ENCODE results near the gene TMEM158.

Gene TMEM158

GRCh38 chr3:45234250-45234649 is 8.2 kb upstream of the TMEM158 start:
- Histone ChIP-seq H3K9me3 (ENCODE audit: control insufficient read depth, low read length) (no peaks in the 10 kb centered on the region), H3K27ac (ENCODE audit: low read depth, low read length, severe bottlenecking) (no peak overlapping the region), H3K4me3 (ENCODE audit: extremely low read depth, insufficient read depth, low read length, poor library complexity, severe bottlenecking) (no peak overlapping the region), H3K36me3 (ENCODE audit: control insufficient read depth, insufficient read depth, low read length) (no peaks in the 10 kb centered on the region), H3K4me1 (ENCODE audit: control insufficient read depth, insufficient read depth, low read length, poor library complexity, severe bottlenecking) (peaks cover 6% of the 10 kb centered on the region)
- WGBS, 2 experiments (ENCODE audit: insufficient coverage in 2 of 2), result no CpG with 5 or more reads among the region's 1 CpG

GRCh38 chr3:45232521-45232920 is 6.4 kb upstream of the TMEM158 start:
- H3K4me3 ChIP-seq (ENCODE audit: extremely low read depth, insufficient read depth, low read length, poor library complexity, severe bottlenecking), result no peak overlapping the region
- H3K36me3 ChIP-seq (ENCODE audit: control insufficient read depth, insufficient read depth, low read length), result no peaks in the 10 kb centered on the region
- H3K9me3 ChIP-seq (ENCODE audit: control insufficient read depth, low read length), result no peaks in the 10 kb centered on the region
- peaks cover 9% of the 10 kb centered on the region for H3K4me1 ChIP-seq (ENCODE audit: control insufficient read depth, insufficient read depth, low read length, poor library complexity, severe bottlenecking)
- no peak overlapping the region for H3K27ac ChIP-seq (ENCODE audit: low read depth, low read length, severe bottlenecking)

- no peaks in the 10 kb centered on the region for H3K9me3 ChIP-seq (ENCODE audit: control insufficient read depth, low read length)
- no peaks in the 10 kb centered on the region for H3K36me3 ChIP-seq (ENCODE audit: control insufficient read depth, insufficient read depth, low read length)
- peaks cover 23% of the 10 kb centered on the region for H3K4me1 ChIP-seq (ENCODE audit: control insufficient read depth, insufficient read depth, low read length, poor library complexity, severe bottlenecking)
- WGBS, 2 experiments (ENCODE audit: insufficient coverage in 2 of 2), result 71 to 76% methylated on average over 3 to 5 of the region's 6 CpGs
- no peak overlapping the region for H3K4me3 ChIP-seq (ENCODE audit: extremely low read depth, insufficient read depth, low read length, poor library complexity, severe bottlenecking)
- H3K27ac ChIP-seq (ENCODE audit: low read depth, low read length, severe bottlenecking), result no peak overlapping the region
These were observed 1.9 kb upstream of the TMEM158 start for GRCh38 chr3:45227946-45228345.

- H3K4me3 ChIP-seq (ENCODE audit: extremely low read depth, insufficient read depth, low read length, poor library complexity, severe bottlenecking), result no peak overlapping the region
- peaks cover 20% of the 10 kb centered on the region for H3K4me1 ChIP-seq (ENCODE audit: control insufficient read depth, insufficient read depth, low read length, poor library complexity, severe bottlenecking)
- 67 to 80% methylated on average over 1 to 3 of the region's 7 CpGs for WGBS, 2 experiments (ENCODE audit: insufficient coverage in 2 of 2)
- no peaks in the 10 kb centered on the region for H3K36me3 ChIP-seq (ENCODE audit: control insufficient read depth, insufficient read depth, low read length)
- H3K9me3 ChIP-seq (ENCODE audit: control insufficient read depth, low read length), result no peaks in the 10 kb centered on the region
- H3K27ac ChIP-seq (ENCODE audit: low read depth, low read length, severe bottlenecking), result no peak overlapping the region
These were observed 1.2 kb upstream of the TMEM158 start for GRCh38 chr3:45227071-45227820.

- Histone ChIP-seq H3K4me1 (ENCODE audit: control insufficient read depth, insufficient read depth, low read length, poor library complexity, severe bottlenecking) (peaks cover 22% of the 10 kb centered on the region), H3K4me3 (ENCODE audit: extremely low read depth, insufficient read depth, low read length, poor library complexity, severe bottlenecking) (peak overlapping the region; percentile 64), H3K36me3 (ENCODE audit: control insufficient read depth, insufficient read depth, low read length) (no peaks in the 10 kb centered on the region), H3K27ac (ENCODE audit: low read depth, low read length, severe bottlenecking) (no peak overlapping the region), H3K9me3 (ENCODE audit: control insufficient read depth, low read length) (no peaks in the 10 kb centered on the region)
- WGBS, 2 experiments (ENCODE audit: insufficient coverage in 2 of 2), result 0% methylated on average over 91 to 105 of the region's 131 CpGs
These were observed 452 bp downstream of the TMEM158 start for GRCh38 chr3:45225465-45226205.

- Histone ChIP-seq H3K9me3 (ENCODE audit: control insufficient read depth, low read length) (no peaks in the 10 kb centered on the region), H3K27ac (ENCODE audit: low read depth, low read length, severe bottlenecking) (no peak overlapping the region), H3K4me3 (ENCODE audit: extremely low read depth, insufficient read depth, low read length, poor library complexity, severe bottlenecking) (peak overlapping the region; percentile 64), H3K36me3 (ENCODE audit: control insufficient read depth, insufficient read depth, low read length) (no peaks in the 10 kb centered on the region), H3K4me1 (ENCODE audit: control insufficient read depth, insufficient read depth, low read length, poor library complexity, severe bottlenecking) (peaks cover 22% of the 10 kb centered on the region)
- WGBS, 2 experiments (ENCODE audit: insufficient coverage in 2 of 2), result 0% methylated on average over 42 to 57 of the region's 62 CpGs
These were observed 1.1 kb downstream of the TMEM158 start for GRCh38 chr3:45224824-45225464.

GRCh38 chr3:45223889-45224727 is 2.0 kb downstream of the TMEM158 start:
- Histone ChIP-seq H3K27ac (ENCODE audit: low read depth, low read length, severe bottlenecking) (no peak overlapping the region), H3K4me1 (ENCODE audit: control insufficient read depth, insufficient read depth, low read length, poor library complexity, severe bottlenecking) (peaks cover 30% of the 10 kb centered on the region), H3K9me3 (ENCODE audit: control insufficient read depth, low read length) (no peaks in the 10 kb centered on the region), H3K4me3 (ENCODE audit: extremely low read depth, insufficient read depth, low read length, poor library complexity, severe bottlenecking) (peak overlapping the region; percentile 64), H3K36me3 (ENCODE audit: control insufficient read depth, insufficient read depth, low read length) (no peaks in the 10 kb centered on the region)
- WGBS, 2 experiments (ENCODE audit: insufficient coverage in 2 of 2), result 16 to 26% methylated on average over 2 to 4 of the region's 9 CpGs

- Histone ChIP-seq H3K27ac (ENCODE audit: low read depth, low read length, severe bottlenecking) (no peak overlapping the region), H3K36me3 (ENCODE audit: control insufficient read depth, insufficient read depth, low read length) (no peaks in the 10 kb centered on the region), H3K4me1 (ENCODE audit: control insufficient read depth, insufficient read depth, low read length, poor library complexity, severe bottlenecking) (peaks cover 37% of the 10 kb centered on the region), H3K9me3 (ENCODE audit: control insufficient read depth, low read length) (no peaks in the 10 kb centered on the region), H3K4me3 (ENCODE audit: extremely low read depth, insufficient read depth, low read length, poor library complexity, severe bottlenecking) (no peak overlapping the region)
- 98% methylated on average over 5 to 8 of the region's 8 CpGs for WGBS, 2 experiments (ENCODE audit: insufficient coverage in 2 of 2)
These were observed 6.4 kb downstream of the TMEM158 start for GRCh38 chr3:45219694-45220093.

GRCh38 chr3:45218578-45219390 is 7.3 kb downstream of the TMEM158 start:
- Histone ChIP-seq H3K9me3 (ENCODE audit: control insufficient read depth, low read length) (no peaks in the 10 kb centered on the region), H3K36me3 (ENCODE audit: control insufficient read depth, insufficient read depth, low read length) (no peaks in the 10 kb centered on the region), H3K4me3 (ENCODE audit: extremely low read depth, insufficient read depth, low read length, poor library complexity, severe bottlenecking) (no peak overlapping the region), H3K4me1 (ENCODE audit: control insufficient read depth, insufficient read depth, low read length, poor library complexity, severe bottlenecking) (peaks cover 38% of the 10 kb centered on the region), H3K27ac (ENCODE audit: low read depth, low read length, severe bottlenecking) (peak overlapping the region; percentile 67)
- 74 to 77% methylated on average over 6 of the region's 11 CpGs for WGBS, 2 experiments (ENCODE audit: insufficient coverage in 2 of 2)

All from mesodermal cell (in vitro differentiated cells).